B cell (primary cell): ENCODE results near the gene MYRFL. TPM values are rescaled to one million over a fixed set of nuclear protein-coding genes. Genes with fewer than 3 reads are reported as not detected.

Experiments used
- ATAC-seq: fragments of 200-7000 bp; cut with Tn5 transposase; one replicate; pipeline ENCODE4 v1.10.0; 2021; ENCODE audit warnings: low read depth, mild to moderate bottlenecking, moderate number of reproducible peaks, moderate library complexity
- CTCF ChIA-PET: fragments of 350-600 bp; sonication (Branson Sonifier 250); formaldehyde crosslinking; loops from one replicate; lab custom pipeline; 2021; ENCODE audit warnings: antibody characterized with exemption, inconsistent platforms; lab: Charles Lee
- POLR2A ChIA-PET: fragments of 350-600 bp; sonication (Branson Sonifier 250); formaldehyde crosslinking; loops from one replicate; lab custom pipeline; 2021; ENCODE audit warnings: antibody characterized with exemption; lab: Charles Lee
- DNase-seq: peaks from one replicate; pipeline ENCODE4 v3.0.0; 2013
- H2AFZ ChIP-seq: 2 replicates; pipeline ENCODE4 v1.6.1; 2012; ENCODE audit warnings: mild to moderate bottlenecking, low read depth, low read length; ENCODE audit not compliant: insufficient read depth, poor library complexity, severe bottlenecking
- H3K27ac ChIP-seq, 2 donors: 1 replicate in 1 of 2; 2 replicates in 1 of 2; pipeline ENCODE4 v1.5.1; 2012 to 2013; ENCODE audit warnings: low read length in 2 of 2, mild to moderate bottlenecking in 2 of 2, moderate library complexity in 1 of 2
- H3K27me3 ChIP-seq, 4 experiments: fragments of 200-600 bp in 1 of 4; sonication (generic) in 1 of 4; replicated peaks in 1 of 4; 1 replicate in 2 of 4; 2 replicates in 2 of 4; pipeline versions ENCODE4 v1.6.1 to v1.7.0; 2013 to 2016; ENCODE audit warnings: low read length in 3 of 4, mild to moderate bottlenecking in 2 of 4, mixed read lengths in 1 of 4, moderate library complexity in 1 of 4; ENCODE audit not compliant: insufficient read depth in 4 of 4, control insufficient read depth in 3 of 4; ENCODE audit errors: control extremely low read depth in 1 of 4
- H3K36me3 ChIP-seq, 2 experiments: replicated peaks in 1 of 2; 1 replicate in 1 of 2; 2 replicates in 1 of 2; pipeline versions ENCODE4 v1.6.1 to v1.7.1; 2013; ENCODE audit warnings: low read length in 1 of 2; ENCODE audit not compliant: insufficient read depth in 2 of 2, control insufficient read depth in 1 of 2; ENCODE audit errors: control extremely low read depth in 1 of 2, extremely low read depth in 1 of 2
- H3K4me1 ChIP-seq, 2 donors: fragments of 200-600 bp in 1 of 2; sonication (generic) in 1 of 2; 1 replicate in 1 of 2; 2 replicates in 1 of 2; pipeline versions ENCODE4 v1.5.1 to v1.6.1; 2013 to 2017; ENCODE audit warnings: low read length in 2 of 2; ENCODE audit not compliant: control insufficient read depth in 2 of 2, insufficient read depth in 2 of 2
- H3K4me2 ChIP-seq: replicated peaks from 2 replicates; pipeline ENCODE3; 2012; ENCODE audit warnings: mild to moderate bottlenecking, low read depth, low read length; ENCODE audit not compliant: poor library complexity, severe bottlenecking
- H3K4me3 ChIP-seq, 5 experiments: fragments of 200-600 bp in 1 of 5; sonication (generic) in 1 of 5; 1 replicate in 3 of 5; 2 replicates in 2 of 5; pipeline versions ENCODE4 v1.5.1 to v1.7.0; 2011 to 2016; ENCODE audit warnings: low read length in 4 of 5, mild to moderate bottlenecking in 4 of 5, low read depth in 2 of 5, control low read depth in 1 of 5, moderate library complexity in 1 of 5; ENCODE audit not compliant: insufficient read depth in 1 of 5; ENCODE audit errors: control extremely low read depth in 1 of 5, extremely low read depth in 1 of 5
- H3K79me2 ChIP-seq: fragments of 200-600 bp; sonication (generic); one replicate; pipeline ENCODE4 v1.6.0; 2016; ENCODE audit warnings: low read length; ENCODE audit not compliant: control insufficient read depth, insufficient read depth
- H3K9ac ChIP-seq: fragments of 200-600 bp; sonication (generic); 2 replicates; pipeline ENCODE4 v1.6.1; 2017; ENCODE audit warnings: mild to moderate bottlenecking, low read length, moderate library complexity
- H3K9me3 ChIP-seq, 3 donors: one replicate each; pipeline versions ENCODE4 v1.6.1 to v1.7.1; 2013; ENCODE audit warnings: low read length in 2 of 3; ENCODE audit not compliant: control insufficient read depth in 2 of 3, insufficient read depth in 1 of 3; ENCODE audit errors: control extremely low read depth in 1 of 3
- H4K20me1 ChIP-seq: 2 replicates; pipeline ENCODE4 v1.6.0; 2012; ENCODE audit warnings: mild to moderate bottlenecking, low read length; ENCODE audit not compliant: insufficient read depth, control insufficient read depth, poor library complexity, severe bottlenecking
- H3K27ac Mint-ChIP-seq: one replicate; pipeline ENCODE4 v1.8.0; 2021; ENCODE audit warnings: mixed read lengths
- H3K27me3 Mint-ChIP-seq: one replicate; pipeline ENCODE4 v1.8.0; 2021; ENCODE audit warnings: mixed read lengths
- H3K4me1 Mint-ChIP-seq: one replicate; pipeline ENCODE4 v1.8.0; 2021; ENCODE audit warnings: mixed read lengths
- H3K4me3 Mint-ChIP-seq: one replicate; pipeline ENCODE4 v1.8.0; 2021; ENCODE audit warnings: mixed read lengths
- H3K9me3 Mint-ChIP-seq: one replicate; pipeline ENCODE4 v1.8.0; 2022; ENCODE audit warnings: mixed read lengths; ENCODE audit not compliant: insufficient read depth
- EZH2 ChIP-seq: IDR thresholded peaks from 2 replicates; pipeline ENCODE4 v1.6.1; 2012; ENCODE audit warnings: borderline replicate concordance, low read depth, mild to moderate bottlenecking, moderate library complexity, low read length; ENCODE audit not compliant: insufficient read depth, poor library complexity, severe bottlenecking
- WGBS: methylation state at CpG from one replicate; pipeline ENCODE4 v1.1.5; 2013; ENCODE audit warnings: missing lambda C conversion rate; ENCODE audit not compliant: insufficient coverage; 5-methylcytosine and 5-hydroxymethylcytosine counted together
- intact Hi-C: fragments of 100-400 bp; cut with micrococcal nuclease; formaldehyde crosslinking; loops from one replicate; pipeline ENCODE4 v1.10.0; 2022
- polyA plus RNA-seq: library from polyadenylated mRNA; depleted of rRNA; stranded (reverse); fragments of >200 nt; gene quantifications from 2 replicates; pipeline ENCODE4 v1.2.3, GENCODE V29; 2012
- total RNA-seq, 2 donors: library from RNA; stranded (reverse); fragments of 120-200 nt in 1 of 2; gene quantifications; 1 replicate in 1 of 2; 2 replicates in 1 of 2; pipeline versions ENCODE4 v1.2.3 to v1.2.4, GENCODE V29; 2013 to 2022
- TF ChIP-seq, protein P1 (sequence below): fragments of 200-600 bp; IDR thresholded peaks from one replicate; pipeline ENCODE4 v1.8.0; 2022; ENCODE audit warnings: antibody characterized with exemption, mild to moderate bottlenecking

The MYRFL gene
- total and polyA plus RNA-seq, 2 donors (not counting 1 experiment from before 2014, with no cell fraction given) = 0.28 TPM; not detected in 1

- ATAC-seq (no peak), DNase-seq (no peak)
- Mint-ChIP-seq H3K27ac (no peak overlapping the region), H3K4me1 (no peaks in the 10 kb centered on the region), H3K27me3 (no peaks in the 10 kb centered on the region), H3K4me3 (no peak overlapping the region), H3K9me3 (no peaks in the 10 kb centered on the region)
- no peak overlapping the region for H3K4me3 ChIP-seq
- H3K9ac ChIP-seq = no peak overlapping the region
- no peak overlapping the region for H3K27ac ChIP-seq
- 97% methylated on average over 2 of the region's 3 CpGs for WGBS
- no peak for TF ChIP-seq EZH2
- TF ChIP-seq, protein P1, sequence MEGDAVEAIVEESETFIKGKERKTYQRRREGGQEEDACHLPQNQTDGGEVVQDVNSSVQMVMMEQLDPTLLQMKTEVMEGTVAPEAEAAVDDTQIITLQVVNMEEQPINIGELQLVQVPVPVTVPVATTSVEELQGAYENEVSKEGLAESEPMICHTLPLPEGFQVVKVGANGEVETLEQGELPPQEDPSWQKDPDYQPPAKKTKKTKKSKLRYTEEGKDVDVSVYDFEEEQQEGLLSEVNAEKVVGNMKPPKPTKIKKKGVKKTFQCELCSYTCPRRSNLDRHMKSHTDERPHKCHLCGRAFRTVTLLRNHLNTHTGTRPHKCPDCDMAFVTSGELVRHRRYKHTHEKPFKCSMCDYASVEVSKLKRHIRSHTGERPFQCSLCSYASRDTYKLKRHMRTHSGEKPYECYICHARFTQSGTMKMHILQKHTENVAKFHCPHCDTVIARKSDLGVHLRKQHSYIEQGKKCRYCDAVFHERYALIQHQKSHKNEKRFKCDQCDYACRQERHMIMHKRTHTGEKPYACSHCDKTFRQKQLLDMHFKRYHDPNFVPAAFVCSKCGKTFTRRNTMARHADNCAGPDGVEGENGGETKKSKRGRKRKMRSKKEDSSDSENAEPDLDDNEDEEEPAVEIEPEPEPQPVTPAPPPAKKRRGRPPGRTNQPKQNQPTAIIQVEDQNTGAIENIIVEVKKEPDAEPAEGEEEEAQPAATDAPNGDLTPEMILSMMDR = no peak
- H3K4me1 ChIP-seq = no peaks in the 10 kb centered on the region
- H2AFZ ChIP-seq = no peak overlapping the region
- H3K79me2 ChIP-seq = no peaks in the 10 kb centered on the region
- H3K27me3 ChIP-seq = no peaks in the 10 kb centered on the region
- H3K4me2 ChIP-seq = no peak overlapping the region
- intact Hi-C loops = no loop called here
- ChIA-PET CTCF (no interaction called here), POLR2A (no interaction called here)
- H3K36me3 ChIP-seq = no peaks in the 10 kb centered on the region
- peaks cover 0 to 13% (median 5%) of the 10 kb centered on the region in 3 donors for H3K9me3 ChIP-seq
- no peaks in the 10 kb centered on the region for H4K20me1 ChIP-seq
Measured at GRCh38 chr12:70002097-70002911, 177.3 kb downstream of the MYRFL start.

- H2AFZ ChIP-seq = no peak overlapping the region
- H3K9me3 ChIP-seq = peaks cover 2 to 13% (median 10%) of the 10 kb centered on the region in 3 donors
- Mint-ChIP-seq H3K4me1 (no peaks in the 10 kb centered on the region), H3K9me3 (no peaks in the 10 kb centered on the region), H3K4me3 (no peak overlapping the region), H3K27ac (no peak overlapping the region), H3K27me3 (no peaks in the 10 kb centered on the region)
- TF ChIP-seq, protein P1 = no peak
- no peak for TF ChIP-seq EZH2
- 55% methylated on average over 6 of the region's 6 CpGs for WGBS
- H3K4me2 ChIP-seq = no peak overlapping the region
- H3K4me1 ChIP-seq = no peaks in the 10 kb centered on the region
- no peaks in the 10 kb centered on the region for H4K20me1 ChIP-seq
- H3K27me3 ChIP-seq = no peaks in the 10 kb centered on the region
- CTCF ChIA-PET = no interaction called here
- POLR2A ChIA-PET = no interaction called here
- DNase-seq (no peak), ATAC-seq (no peak)
- no peak overlapping the region for H3K4me3 ChIP-seq
- no peak overlapping the region for H3K27ac ChIP-seq
- H3K36me3 ChIP-seq = no peaks in the 10 kb centered on the region
- intact Hi-C loops = no loop called here
- H3K79me2 ChIP-seq = no peaks in the 10 kb centered on the region
- no peak overlapping the region for H3K9ac ChIP-seq
Measured at GRCh38 chr12:70002912-70003255, 177.9 kb downstream of the MYRFL start.
